ENCODE data around the gene ASGR1. TPM values are rescaled to one million over a fixed set of nuclear protein-coding genes. Genes with fewer than 3 reads are reported as not detected.

The ASGR1 gene
- total and polyA plus RNA-seq, 7 donors = 0.36 to 2.4 (median 1.7) TPM; not detected in 2

DNA sequence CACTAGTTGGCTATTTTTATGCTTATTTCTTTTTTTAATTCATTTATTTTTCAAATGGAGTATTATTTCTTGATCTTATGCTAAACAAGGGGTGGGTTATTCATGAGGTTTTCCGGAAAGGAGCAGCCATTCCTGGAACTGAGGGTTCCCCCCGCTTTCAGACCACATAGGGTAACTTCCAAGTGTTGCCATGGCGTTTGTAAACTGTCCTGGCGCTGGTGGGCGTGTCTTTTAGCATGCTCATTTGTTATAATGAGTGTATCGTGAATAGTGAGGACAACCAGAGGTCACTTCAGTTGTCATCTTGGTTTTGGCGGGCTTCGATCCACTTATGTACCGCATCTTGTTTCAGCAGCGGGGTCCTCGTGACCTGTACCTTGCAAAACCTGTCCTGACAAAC is 35.0 kb downstream of the ASGR1 start:
- Histone ChIP-seq H3K27me3 (peaks cover 0 to 28% (median 3%) of the 10 kb centered on the region in 3 donors), H3K27ac (no peak overlapping the region), H3K4me1 (no peaks in the 10 kb centered on the region), H3K4me3 (no peak overlapping the region), H3K36me3 (no peaks in the 10 kb centered on the region), H3K9me3 (no peaks in the 10 kb centered on the region)
- DNase-seq = no peak
- TF ChIP-seq POLR2A (IDR thresholded peaks at IDR 0.05) = no peak
- no peak for TF ChIP-seq EP300 (IDR thresholded peaks at IDR 0.05)
- no peak for TF ChIP-seq POLR2AphosphoS5 (IDR thresholded peaks at IDR 0.05)
- TF ChIP-seq, protein P1, sequence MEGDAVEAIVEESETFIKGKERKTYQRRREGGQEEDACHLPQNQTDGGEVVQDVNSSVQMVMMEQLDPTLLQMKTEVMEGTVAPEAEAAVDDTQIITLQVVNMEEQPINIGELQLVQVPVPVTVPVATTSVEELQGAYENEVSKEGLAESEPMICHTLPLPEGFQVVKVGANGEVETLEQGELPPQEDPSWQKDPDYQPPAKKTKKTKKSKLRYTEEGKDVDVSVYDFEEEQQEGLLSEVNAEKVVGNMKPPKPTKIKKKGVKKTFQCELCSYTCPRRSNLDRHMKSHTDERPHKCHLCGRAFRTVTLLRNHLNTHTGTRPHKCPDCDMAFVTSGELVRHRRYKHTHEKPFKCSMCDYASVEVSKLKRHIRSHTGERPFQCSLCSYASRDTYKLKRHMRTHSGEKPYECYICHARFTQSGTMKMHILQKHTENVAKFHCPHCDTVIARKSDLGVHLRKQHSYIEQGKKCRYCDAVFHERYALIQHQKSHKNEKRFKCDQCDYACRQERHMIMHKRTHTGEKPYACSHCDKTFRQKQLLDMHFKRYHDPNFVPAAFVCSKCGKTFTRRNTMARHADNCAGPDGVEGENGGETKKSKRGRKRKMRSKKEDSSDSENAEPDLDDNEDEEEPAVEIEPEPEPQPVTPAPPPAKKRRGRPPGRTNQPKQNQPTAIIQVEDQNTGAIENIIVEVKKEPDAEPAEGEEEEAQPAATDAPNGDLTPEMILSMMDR (IDR thresholded peaks at IDR 0.05) = no peak
- intact Hi-C loops (cut with DNase I) = no loop called here
- 84 to 85% methylated on average over 11 of the region's 11 CpGs for WGBS, 2 donors

DNA sequence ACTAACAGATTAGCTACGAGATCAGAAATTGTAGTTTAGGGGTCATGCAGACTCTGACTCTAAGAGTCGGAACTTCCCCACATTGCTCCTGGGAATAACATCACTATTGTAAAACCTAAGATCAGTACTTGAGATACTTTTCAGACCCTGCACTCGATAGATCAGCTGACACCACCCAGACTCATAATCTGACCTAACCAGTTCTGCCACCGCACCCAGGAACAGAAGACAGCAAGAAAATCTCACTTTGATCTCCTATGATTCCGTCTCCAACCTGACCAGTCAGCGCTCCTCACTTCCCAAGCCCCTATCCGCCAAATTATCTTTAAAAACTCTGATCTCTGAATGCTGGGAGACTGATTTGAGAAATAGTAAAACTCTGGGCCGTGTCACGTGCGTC is 37.3 kb downstream of the ASGR1 start:
- DNase-seq = no peak
- intact Hi-C loops (cut with DNase I) = no loop called here
- 19 to 68% methylated on average over 10 of the region's 10 CpGs for WGBS, 2 donors

DNA sequence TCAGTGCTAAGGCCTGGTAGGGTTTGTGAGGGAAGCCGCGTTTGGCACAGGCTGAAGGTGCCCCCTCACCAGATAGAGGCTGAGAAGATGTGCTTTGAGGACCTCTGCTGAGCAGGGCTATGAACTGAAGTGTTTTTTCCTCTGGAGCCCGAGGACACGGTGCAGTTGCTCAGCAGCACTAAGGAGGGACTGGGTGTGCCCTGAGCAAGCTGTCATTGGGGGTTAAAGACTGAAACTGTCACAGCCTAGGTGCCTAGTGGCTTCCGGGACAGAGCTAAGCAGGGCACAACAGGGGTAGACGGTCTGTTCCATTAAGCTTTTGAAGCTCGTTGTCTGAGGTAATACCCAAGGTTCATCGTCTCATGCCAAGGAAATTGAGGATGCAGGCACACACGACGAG is 39.8 kb downstream of the ASGR1 start:
- TF ChIP-seq EP300 (IDR thresholded peaks at IDR 0.05) = no peak
- TF ChIP-seq, protein P1 (IDR thresholded peaks at IDR 0.05) = no peak
- no peak for TF ChIP-seq POLR2A (IDR thresholded peaks at IDR 0.05)
- no peak for TF ChIP-seq POLR2AphosphoS5 (IDR thresholded peaks at IDR 0.05)
- intact Hi-C loops (cut with DNase I) = no loop called here
- H3K36me3 ChIP-seq = no peaks in the 10 kb centered on the region
- 28 to 64% methylated on average over 10 of the region's 10 CpGs for WGBS, 2 donors
- H3K27ac ChIP-seq = no peak overlapping the region
- no peak for DNase-seq
- H3K4me1 ChIP-seq = no peaks in the 10 kb centered on the region
- H3K4me3 ChIP-seq = no peak overlapping the region
- no peaks in the 10 kb centered on the region for H3K9me3 ChIP-seq
- H3K27me3 ChIP-seq = peaks cover 3 to 54% (median 24%) of the 10 kb centered on the region in 3 donors

More for the DNA sequence above, 37.3 kb downstream of the ASGR1 start:
- H3K9me3 ChIP-seq = no peaks in the 10 kb centered on the region
- H3K27me3 ChIP-seq = peaks cover 3 to 48% (median 18%) of the 10 kb centered on the region in 3 donors
- no peak overlapping the region for H3K4me3 ChIP-seq
- no peak for TF ChIP-seq POLR2A (IDR thresholded peaks at IDR 0.05)
- TF ChIP-seq POLR2AphosphoS5 (IDR thresholded peaks at IDR 0.05) = no peak
- no peak for TF ChIP-seq EP300 (IDR thresholded peaks at IDR 0.05)
- TF ChIP-seq, protein P1 (IDR thresholded peaks at IDR 0.05) = no peak
- H3K4me1 ChIP-seq = no peaks in the 10 kb centered on the region
- no peaks in the 10 kb centered on the region for H3K36me3 ChIP-seq
- no peak overlapping the region for H3K27ac ChIP-seq

DNA sequence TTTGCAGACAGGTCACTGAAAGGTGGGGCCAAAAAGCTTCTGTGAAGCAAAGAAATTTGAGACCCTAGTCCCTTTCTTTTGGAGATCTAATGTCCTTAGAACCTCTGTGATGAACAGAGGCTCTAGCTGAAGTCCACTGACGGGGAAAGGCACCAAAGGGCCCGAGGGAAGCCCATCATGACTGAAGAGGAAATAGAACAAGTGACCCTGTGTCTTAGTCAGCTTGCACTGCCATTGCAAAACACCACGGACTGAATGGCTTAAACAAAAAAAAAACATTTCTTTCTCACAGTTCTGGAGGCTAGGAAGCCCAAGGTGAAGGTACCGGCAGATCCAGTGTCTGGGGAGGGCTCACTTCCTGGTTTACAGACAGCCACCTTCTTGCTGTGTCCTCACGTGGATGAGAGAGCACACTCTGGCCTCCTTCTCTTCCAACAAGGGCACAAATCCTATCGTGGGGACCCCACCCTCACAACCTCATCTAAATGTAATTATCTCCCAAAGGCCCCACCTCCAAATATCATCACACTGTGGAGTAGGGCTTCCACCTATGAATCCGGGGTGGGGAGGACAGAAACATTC is 40.3 kb downstream of the ASGR1 start:
- DNase-seq = no peak
- H3K36me3 ChIP-seq = no peaks in the 10 kb centered on the region
- H3K27me3 ChIP-seq = peaks cover 3 to 55% (median 29%) of the 10 kb centered on the region in 3 donors
- H3K4me3 ChIP-seq = no peak overlapping the region
- intact Hi-C loops (cut with DNase I) = no loop called here
- no peaks in the 10 kb centered on the region for H3K9me3 ChIP-seq
- WGBS, 2 donors = 56 to 68% methylated on average over 7 of the region's 7 CpGs
- no peaks in the 10 kb centered on the region for H3K4me1 ChIP-seq
- TF ChIP-seq, protein P1 (IDR thresholded peaks at IDR 0.05) = no peak
- TF ChIP-seq EP300 (IDR thresholded peaks at IDR 0.05) = no peak
- no peak for TF ChIP-seq POLR2A (IDR thresholded peaks at IDR 0.05)
- TF ChIP-seq POLR2AphosphoS5 (IDR thresholded peaks at IDR 0.05) = no peak
- H3K27ac ChIP-seq = no peak overlapping the region
